ENCODE data around the gene GAB2. TPM values are rescaled to one million over a fixed set of nuclear protein-coding genes. Genes with fewer than 3 reads are reported as not detected.
"Not testable (repeated sequence)": the region's sequence is repeated elsewhere in the genome, so short reads cannot be mapped to it uniquely, and the experiment has no call there.

Gene GAB2
- polyA plus RNA-seq, 2 of the 4 experiments (the other 2 are of a cell fraction) = 2.8 to 4.7 TPM

DNA sequence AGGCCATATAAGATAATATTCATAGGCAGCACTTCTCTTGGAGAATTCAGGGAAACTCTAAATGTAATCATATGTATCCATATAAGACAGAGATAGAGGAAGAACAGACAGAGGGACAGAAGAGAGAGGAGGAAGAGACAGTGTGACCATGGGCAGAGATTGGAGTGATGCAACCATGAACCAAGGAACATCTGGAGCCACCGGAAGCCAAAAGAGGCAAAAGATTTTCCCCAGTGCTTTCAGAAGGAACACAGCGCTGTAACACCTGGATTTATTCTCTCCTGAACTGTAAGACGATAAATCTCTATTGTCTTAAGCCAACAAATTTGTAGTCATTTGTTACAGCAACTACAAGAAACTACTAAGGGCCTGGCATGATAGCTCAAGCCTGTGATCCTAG is 57.7 kb downstream of the GAB2 start:
- ChIA-PET POLR2A (no interaction called here), CTCF (interaction anchor here (0.8 to 1.2 kb wide), 2 partner anchors 21 to 116 kb away, joined by 4 to 5 read pairs; no protein-coding TSS in a partner anchor)
- WGBS (ENCODE audit: missing lambda C conversion rate) = 91% methylated on average over 3 of the region's 3 CpGs
- H3K27ac ChIP-seq = no peak overlapping the region
- FAIRE-seq = no peak
- H3K4me3 ChIP-seq = no peak overlapping the region
- DNase-seq (ENCODE audit: low read depth in 1 of 2, low spot score in 1 of 2) = no peak
- TF ChIP-seq KDM5A (IDR thresholded peaks at IDR 0.05) = no peak
- TF ChIP-seq RCOR1 (IDR thresholded peaks at IDR 0.05; ENCODE audit: low read depth, low read length) = no peak
- no peak for TF ChIP-seq HOXB5 (CRISPR knock-in tag; IDR thresholded peaks at IDR 0.05)
- no peak for TF ChIP-seq RFX5 (IDR thresholded peaks at IDR 0.05)
- TF ChIP-seq, protein P1, sequence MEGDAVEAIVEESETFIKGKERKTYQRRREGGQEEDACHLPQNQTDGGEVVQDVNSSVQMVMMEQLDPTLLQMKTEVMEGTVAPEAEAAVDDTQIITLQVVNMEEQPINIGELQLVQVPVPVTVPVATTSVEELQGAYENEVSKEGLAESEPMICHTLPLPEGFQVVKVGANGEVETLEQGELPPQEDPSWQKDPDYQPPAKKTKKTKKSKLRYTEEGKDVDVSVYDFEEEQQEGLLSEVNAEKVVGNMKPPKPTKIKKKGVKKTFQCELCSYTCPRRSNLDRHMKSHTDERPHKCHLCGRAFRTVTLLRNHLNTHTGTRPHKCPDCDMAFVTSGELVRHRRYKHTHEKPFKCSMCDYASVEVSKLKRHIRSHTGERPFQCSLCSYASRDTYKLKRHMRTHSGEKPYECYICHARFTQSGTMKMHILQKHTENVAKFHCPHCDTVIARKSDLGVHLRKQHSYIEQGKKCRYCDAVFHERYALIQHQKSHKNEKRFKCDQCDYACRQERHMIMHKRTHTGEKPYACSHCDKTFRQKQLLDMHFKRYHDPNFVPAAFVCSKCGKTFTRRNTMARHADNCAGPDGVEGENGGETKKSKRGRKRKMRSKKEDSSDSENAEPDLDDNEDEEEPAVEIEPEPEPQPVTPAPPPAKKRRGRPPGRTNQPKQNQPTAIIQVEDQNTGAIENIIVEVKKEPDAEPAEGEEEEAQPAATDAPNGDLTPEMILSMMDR (IDR thresholded peaks at IDR 0.05) = no peak
- no peak for TF ChIP-seq REST (IDR thresholded peaks at IDR 0.05)
- TF ChIP-seq, protein P2, sequence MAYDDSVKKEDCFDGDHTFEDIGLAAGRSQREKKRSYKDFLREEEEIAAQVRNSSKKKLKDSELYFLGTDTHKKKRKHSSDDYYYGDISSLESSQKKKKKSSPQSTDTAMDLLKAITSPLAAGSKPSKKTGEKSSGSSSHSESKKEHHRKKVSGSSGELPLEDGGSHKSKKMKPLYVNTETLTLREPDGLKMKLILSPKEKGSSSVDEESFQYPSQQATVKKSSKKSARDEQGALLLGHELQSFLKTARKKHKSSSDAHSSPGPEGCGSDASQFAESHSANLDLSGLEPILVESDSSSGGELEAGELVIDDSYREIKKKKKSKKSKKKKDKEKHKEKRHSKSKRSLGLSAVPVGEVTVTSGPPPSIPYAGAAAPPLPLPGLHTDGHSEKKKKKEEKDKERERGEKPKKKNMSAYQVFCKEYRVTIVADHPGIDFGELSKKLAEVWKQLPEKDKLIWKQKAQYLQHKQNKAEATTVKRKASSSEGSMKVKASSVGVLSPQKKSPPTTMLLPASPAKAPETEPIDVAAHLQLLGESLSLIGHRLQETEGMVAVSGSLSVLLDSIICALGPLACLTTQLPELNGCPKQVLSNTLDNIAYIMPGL (CRISPR knock-in tag; IDR thresholded peaks at IDR 0.05; ENCODE audit: borderline replicate concordance) = no peak
- TF ChIP-seq CEBPB (IDR thresholded peaks at IDR 0.05) = no peak
- no peak for TF ChIP-seq MYC (IDR thresholded peaks at IDR 0.05; ENCODE audit: borderline replicate concordance, low read length)
- TF ChIP-seq JUNB (IDR thresholded peaks at IDR 0.05) = no peak
- TF ChIP-seq, protein P3, sequence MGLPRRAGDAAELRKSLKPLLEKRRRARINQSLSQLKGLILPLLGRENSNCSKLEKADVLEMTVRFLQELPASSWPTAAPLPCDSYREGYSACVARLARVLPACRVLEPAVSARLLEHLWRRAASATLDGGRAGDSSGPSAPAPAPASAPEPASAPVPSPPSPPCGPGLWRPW (IDR thresholded peaks at IDR 0.05) = no peak
- TF ChIP-seq RARB (CRISPR knock-in tag; IDR thresholded peaks at IDR 0.05) = no peak
- no peak for TF ChIP-seq MAZ (IDR thresholded peaks at IDR 0.05; ENCODE audit: borderline replicate concordance, low read depth, low read length)
- TF ChIP-seq, protein P4, sequence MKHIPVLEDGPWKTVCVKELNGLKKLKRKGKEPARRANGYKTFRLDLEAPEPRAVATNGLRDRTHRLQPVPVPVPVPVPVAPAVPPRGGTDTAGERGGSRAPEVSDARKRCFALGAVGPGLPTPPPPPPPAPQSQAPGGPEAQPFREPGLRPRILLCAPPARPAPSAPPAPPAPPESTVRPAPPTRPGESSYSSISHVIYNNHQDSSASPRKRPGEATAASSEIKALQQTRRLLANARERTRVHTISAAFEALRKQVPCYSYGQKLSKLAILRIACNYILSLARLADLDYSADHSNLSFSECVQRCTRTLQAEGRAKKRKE (CRISPR knock-in tag; IDR thresholded peaks at IDR 0.05; ENCODE audit: low read depth) = no peak
- no peak for TF ChIP-seq PHF8 (IDR thresholded peaks at IDR 0.05; ENCODE audit: borderline replicate concordance, low read depth)
- TF ChIP-seq TFCP2L1 (CRISPR knock-in tag; IDR thresholded peaks at IDR 0.05) = no peak
- no peak for TF ChIP-seq SMC3 (IDR thresholded peaks at IDR 0.05)
- no peak for TF ChIP-seq EHF (CRISPR knock-in tag; IDR thresholded peaks at IDR 0.05)
- TF ChIP-seq NFE2L2 (conservative IDR thresholded peaks at IDR 0.05; ENCODE audit: low read length) = no peak
- TF ChIP-seq GATA3 (IDR thresholded peaks at IDR 0.05; ENCODE audit: borderline replicate concordance) = no peak
- H3K9me3 ChIP-seq = no peaks in the 10 kb centered on the region
- no peak for ATAC-seq
- H3K4me1 ChIP-seq = peaks cover under 1% of the 10 kb centered on the region; the same call in 2 of the 3 replicates
- H3K4me2 ChIP-seq = no peak overlapping the region

- DNase-seq (ENCODE audit: low read depth in 1 of 2, low spot score in 1 of 2); POLR2A ChIA-PET; H3K4me3 ChIP-seq; H3K9me3 ChIP-seq; H3K4me1 ChIP-seq; FAIRE-seq; H3K27ac ChIP-seq; ATAC-seq; H3K4me2 ChIP-seq: not testable (repeated sequence)
- CTCF ChIA-PET = interaction anchor here (0.6 kb wide), 1 partner anchor 284 kb away, joined by 3 read pairs; no protein-coding TSS in a partner anchor
- 88% methylated on average over 3 of the region's 3 CpGs for WGBS (ENCODE audit: missing lambda C conversion rate)
These were observed 59.7 kb downstream of the GAB2 start for GRCh38 chr11:78357924-78358323.

DNA sequence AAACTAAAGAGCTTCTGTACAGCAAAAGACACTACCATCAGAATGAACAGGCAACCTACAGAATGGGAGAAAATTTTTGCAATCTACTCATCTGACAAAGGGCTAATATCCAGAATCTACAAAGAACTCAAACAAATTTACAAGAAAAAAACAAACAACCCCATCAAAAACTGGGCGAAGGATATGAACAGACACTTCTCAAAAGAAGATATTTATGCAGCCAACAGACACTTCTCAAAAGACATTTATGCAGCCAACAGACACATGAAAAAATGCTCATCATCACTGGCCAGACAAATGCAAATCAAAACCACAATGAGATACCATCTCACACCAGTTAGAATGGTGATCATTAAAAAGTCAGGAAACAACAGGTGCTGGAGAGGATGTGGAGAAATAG is 60.2 kb downstream of the GAB2 start:
- FAIRE-seq; H3K27ac ChIP-seq; POLR2A ChIA-PET; ATAC-seq; H3K4me3 ChIP-seq; H3K4me1 ChIP-seq; H3K4me2 ChIP-seq; DNase-seq (ENCODE audit: low read depth in 1 of 2, low spot score in 1 of 2); H3K9me3 ChIP-seq: not testable (repeated sequence)
- WGBS (ENCODE audit: missing lambda C conversion rate) = 90% methylated on average over 1 of the region's 1 CpG
- CTCF ChIA-PET = interaction anchor here (0.6 kb wide), 1 partner anchor 284 kb away, joined by 3 read pairs; no protein-coding TSS in a partner anchor

- FAIRE-seq; H3K4me1 ChIP-seq; ATAC-seq; H3K4me2 ChIP-seq; H3K27ac ChIP-seq; H3K9me3 ChIP-seq; H3K4me3 ChIP-seq; POLR2A ChIA-PET; DNase-seq (ENCODE audit: low read depth in 1 of 2, low spot score in 1 of 2): not testable (repeated sequence)
- WGBS (ENCODE audit: missing lambda C conversion rate) = 82% methylated on average over 3 of the region's 3 CpGs
- CTCF ChIA-PET = interaction anchor here (0.6 to 1.1 kb wide), 2 partner anchors 13 to 172 kb away, joined by 4 to 5 read pairs; no protein-coding TSS in a partner anchor
These were observed 61.9 kb downstream of the GAB2 start for GRCh38 chr11:78355742-78356141.
